ENCODE results near the gene DIPK2B.

The DIPK2B gene

GRCh38 chrX:45154462-45154861 lies 46.2 kb downstream of the DIPK2B start:
- no peak for DNase-seq

GRCh38 chrX:45154033-45154360 lies 46.7 kb downstream of the DIPK2B start:
- DNase-seq: no peak

All from activated gamma-delta T cell treated with Interleukin-2 at 50 U/mL for 16 hours (primary cell).